GM18505 (cell line): ENCODE data around the gene AGER.

Experiments used
- ATAC-seq: cut with Tn5 transposase; IDR thresholded peaks from one replicate; pipeline ENCODE4 v1.9.1; 2021; ENCODE audit not compliant: unreplicated experiment
- POLR2A ChIP-seq: IDR thresholded peaks from 4 replicates; pipeline ENCODE4 v1.6.1; 2011; ENCODE audit warnings: borderline replicate concordance; ENCODE audit not compliant: insufficient read depth, insufficient read length; ENCODE audit errors: extremely low read depth

The AGER gene

DNA sequence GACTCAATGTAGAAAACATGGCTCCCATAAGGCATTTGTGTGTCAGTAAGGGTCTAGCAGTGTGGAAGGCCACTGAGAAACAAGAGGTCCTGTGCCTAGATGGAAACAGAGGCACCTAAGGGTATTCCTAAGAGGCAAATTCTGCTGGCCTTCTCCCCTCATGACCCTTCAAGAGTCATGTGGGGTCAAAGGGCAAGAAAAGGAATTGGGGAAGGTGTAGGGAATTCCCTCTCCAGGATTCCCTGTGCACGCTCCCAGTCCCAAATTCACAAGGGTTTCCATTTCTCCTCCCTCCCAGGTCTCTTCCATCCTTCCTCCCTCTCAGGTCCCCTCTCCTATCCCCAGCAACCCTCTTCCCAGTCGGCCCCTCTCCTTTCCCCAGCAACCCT is 8.7 kb downstream of the AGER start:
- no peak for ATAC-seq
- no peak for TF ChIP-seq POLR2A

DNA sequence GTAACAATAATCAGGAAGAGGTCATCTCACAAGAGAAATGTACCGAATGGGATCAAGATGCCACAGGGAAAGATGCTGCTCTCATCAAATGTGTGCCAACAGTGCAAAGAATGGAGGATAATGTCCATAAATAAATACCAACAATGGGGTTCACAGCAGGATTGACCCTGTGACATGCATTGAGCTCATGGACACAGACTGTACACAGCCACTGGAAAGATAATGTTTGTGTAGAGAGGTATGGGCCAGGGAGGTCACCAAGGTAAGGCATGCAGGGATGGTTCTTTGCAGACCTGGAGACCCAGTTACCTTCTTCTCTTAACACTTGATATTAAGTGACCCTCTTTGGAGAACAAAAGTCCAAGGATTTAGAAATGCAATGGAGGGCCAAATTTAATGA is 9.6 kb downstream of the AGER start:
- TF ChIP-seq POLR2A = no peak
- ATAC-seq = no peak

DNA sequence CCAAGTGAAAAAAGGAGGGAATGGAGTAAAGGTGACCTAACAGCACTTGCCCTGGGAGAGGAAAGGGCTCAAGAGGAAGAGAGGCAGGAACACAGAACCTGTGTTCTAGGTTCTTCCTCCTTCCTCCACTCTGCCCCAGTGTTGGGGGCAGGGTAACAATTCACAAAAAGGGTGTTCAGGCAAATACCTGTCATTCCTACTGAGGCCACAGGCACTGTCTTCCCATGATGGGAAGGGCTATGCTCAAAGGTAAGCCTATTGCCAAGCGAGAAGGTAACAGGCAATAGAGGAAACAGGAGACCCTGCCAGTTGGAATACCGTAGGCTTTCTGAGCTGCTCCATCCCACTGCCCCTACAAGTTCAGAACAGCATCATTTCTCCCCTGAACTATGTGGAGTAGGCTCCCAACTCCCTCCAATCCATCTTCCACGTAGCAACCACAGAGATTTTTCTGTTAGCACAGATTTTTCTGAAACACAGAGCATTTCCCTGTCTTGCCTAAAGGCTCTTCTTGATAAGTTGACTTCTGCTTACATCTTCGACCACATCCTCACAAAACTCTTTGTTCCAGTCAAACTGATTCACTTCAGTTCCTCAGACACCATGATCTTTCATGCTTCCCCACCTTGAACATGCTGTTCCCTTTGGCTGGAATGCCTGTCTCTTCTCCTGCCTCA is 10.9 kb downstream of the AGER start:
- no peak for TF ChIP-seq POLR2A
- ATAC-seq = no peak

DNA sequence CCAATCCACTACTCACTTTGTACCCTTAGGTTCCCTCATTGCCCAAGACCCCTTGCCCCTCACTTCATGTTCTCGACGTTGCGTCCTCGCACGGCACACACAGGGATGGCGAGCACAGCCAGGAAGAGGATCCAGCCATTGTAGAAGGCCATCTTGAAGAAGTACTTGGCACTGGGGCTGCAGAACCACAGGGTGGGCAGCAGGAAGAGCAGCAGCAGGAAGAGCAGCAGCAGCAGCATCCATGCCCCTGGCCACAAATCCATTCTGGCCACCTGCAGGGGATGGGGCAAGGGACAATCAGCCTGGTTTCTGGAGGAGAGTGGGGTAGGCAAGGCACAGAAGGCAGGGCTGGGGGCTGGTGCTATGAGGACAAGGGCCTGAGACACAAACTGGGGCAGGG is 12.8 kb downstream of the AGER start:
- no peak for ATAC-seq
- no peak for TF ChIP-seq POLR2A

DNA sequence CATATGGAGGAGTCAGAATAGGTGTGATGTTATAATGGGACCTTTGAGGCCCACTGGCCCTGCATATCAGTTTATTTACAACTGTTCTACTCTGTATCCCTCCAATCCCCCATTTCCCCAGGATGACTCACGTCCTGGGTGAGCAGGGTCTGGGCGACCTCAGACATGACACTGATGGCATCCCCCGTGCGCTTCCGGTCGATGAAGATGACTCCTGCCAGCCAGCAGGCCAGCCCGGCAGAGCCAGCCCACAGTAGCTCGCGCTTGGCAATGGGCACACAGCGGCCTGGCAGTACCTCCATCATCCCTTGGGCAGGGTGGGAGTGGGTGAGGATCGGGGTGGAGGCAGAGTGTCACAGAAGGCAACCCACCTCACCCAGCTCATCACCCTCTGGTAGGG is 13.8 kb downstream of the AGER start:
- TF ChIP-seq POLR2A = no peak
- ATAC-seq = no peak

DNA sequence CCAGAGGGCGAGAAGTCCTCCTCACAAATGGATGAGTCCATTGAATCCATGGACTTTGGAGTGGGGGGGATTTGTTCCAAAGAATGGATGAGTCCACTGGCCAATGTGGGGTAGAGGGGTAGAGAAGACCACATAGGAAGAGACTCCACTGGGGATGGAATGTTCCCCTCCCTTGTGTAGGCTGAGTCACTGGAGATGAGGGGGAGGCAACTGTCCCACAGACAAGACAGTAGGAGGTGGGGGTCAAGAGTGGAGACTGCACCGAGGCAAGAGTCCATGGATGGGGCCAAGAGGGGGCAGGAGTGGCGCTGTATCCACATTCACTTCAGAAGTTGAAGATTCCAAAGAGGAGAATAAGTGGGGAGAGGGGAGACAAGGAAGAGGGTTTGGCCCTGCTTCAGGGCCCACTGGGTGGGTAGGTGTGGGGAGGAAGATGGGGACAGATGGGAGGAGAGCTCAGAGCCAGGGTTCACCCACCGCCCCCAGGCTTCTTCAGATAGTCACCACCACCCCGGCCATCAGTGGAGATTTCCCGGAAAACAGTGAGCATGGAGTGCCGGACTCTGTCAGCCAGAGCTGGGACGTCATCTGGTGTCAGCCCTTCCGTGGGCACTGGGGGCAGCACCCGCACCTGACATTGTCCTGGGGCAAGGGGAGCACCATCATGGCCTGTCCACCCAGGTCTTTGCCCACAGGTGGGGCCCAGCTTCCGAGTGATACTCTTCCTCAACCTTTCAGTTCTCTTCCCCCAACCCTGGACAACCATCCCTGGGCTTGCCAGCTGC is 15.1 kb downstream of the AGER start:
- no peak for TF ChIP-seq POLR2A
- ATAC-seq = no peak

DNA sequence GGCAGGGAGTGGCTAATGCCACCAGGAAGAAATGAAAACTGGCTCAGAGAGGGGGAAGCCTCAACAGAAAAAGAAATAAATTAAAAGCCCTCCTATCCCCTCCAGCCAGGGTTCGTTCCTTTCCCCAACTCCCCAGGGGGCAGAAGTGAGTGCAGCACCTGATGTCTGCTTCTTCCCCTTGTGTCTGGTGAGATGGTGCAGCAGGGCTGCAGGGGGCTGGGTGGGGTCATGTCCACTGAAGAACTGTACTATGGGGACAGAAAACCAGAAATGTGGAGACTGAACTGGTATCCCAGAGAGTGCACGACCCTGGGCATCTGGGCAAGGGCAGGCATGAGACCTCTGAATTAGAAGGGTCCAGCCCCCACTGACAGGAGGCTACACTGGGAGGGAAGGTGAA is 15.7 kb downstream of the AGER start:
- no peak for ATAC-seq
- TF ChIP-seq POLR2A = no peak

DNA sequence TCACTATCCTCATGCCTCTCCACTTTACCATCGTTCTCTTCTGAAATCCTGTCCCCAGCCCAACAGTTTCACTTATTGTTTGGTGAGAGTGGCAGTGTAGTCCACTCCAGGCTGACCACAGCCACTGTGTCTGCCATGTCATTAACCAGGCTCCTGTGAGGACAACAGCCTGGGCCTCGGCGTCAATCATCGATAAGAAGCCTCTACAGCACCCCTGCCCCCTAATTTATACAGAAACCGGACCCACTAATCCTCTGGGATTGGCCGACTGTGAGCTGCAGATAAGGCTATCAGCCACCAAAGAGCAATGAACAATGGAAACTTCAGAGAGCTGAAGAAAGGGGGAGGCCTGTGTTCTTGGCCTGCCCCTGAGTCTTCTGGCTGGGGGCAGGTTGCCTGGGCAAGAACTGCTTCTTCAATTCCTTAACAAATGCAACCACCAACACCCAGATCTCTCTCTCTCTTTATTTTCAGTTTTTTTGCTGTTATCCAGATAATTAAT is 16.2 kb downstream of the AGER start:
- ATAC-seq = no peak

DNA sequence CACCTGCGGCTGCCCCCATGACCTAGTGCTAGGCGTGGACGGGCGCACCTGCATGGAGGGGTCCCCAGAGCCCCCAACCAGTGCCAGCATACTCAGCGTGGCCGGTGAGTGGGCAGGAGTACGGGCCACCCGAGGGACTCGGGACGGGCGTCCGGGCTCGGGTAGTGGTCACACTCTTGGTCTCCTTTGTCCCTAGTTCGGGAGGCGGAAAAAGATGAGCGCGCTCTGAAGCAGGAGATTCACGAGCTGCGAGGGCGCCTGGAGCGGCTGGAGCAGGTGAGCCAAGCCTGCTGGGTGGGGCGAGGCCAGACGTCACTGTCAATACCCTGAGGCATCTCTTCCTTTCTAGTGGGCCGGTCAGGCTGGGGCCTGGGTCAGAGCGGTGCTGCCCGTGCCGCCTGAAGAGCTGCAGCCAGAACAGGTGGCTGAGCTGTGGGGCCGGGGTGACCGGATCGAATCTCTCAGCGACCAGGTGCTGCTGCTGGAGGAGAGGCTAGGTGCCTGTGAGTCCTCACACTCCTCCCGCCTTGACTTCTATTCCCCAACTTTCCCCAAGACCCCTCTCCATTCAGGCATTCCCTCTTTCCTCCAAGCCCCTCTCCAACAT is 16.8 kb downstream of the AGER start:
- no peak for TF ChIP-seq POLR2A
- ATAC-seq = no peak

More for the DNA sequence above, 16.2 kb downstream of the AGER start:
- TF ChIP-seq POLR2A = no peak

DNA sequence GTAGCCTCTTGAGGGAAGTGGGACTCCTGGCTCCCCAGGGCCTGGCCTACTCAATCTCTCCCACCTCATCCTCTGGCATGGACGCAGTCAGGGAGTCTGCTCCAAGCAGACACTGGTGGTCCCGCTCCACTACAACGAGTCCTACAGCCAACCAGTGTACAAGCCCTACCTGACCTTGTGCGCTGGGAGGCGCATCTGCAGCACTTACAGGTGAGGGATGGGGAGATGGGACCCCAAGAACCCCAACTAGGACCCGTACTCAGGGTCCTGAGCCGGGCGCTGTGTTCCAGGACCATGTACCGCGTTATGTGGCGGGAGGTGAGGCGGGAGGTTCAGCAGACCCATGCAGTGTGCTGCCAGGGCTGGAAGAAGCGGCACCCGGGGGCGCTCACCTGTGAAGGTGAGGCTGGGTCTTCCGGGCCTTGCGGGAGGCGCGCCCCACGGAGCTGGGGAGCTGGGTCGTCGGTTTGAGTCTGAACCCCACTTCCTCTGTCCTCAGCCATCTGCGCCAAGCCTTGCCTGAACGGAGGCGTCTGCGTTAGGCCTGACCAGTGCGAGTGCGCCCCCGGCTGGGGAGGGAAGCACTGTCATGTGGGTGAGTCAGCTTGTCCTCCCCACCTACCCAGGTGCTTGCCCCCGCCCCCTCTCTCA is 17.5 kb downstream of the AGER start:
- ATAC-seq = no peak
- TF ChIP-seq POLR2A = no peak

DNA sequence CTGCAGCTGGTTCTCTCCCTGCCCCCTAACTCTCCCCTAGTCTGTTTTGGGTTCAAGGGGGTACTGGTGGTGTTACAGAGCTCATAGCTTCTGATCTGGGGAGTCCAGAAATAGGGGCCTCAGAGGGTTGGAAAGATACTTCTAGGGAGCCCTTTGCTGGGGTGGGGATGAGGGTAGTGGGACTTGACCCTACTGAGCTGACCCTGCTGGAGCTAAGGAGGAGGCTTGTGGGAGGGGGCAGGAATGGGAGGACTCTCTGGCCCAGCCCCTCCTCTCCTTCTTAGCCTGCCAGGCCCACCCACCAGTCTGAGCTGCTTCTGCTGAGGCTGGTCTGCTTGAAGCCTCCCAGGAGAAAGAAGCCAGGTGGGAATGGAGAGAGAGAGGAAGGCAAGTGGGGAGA is 19.8 kb downstream of the AGER start, which contains the start of gene EGFL8:
EGFL8 (plus strand) TSS at position 301 of the 400 bp plus-strand sequence. CDS start 1,571 bp downstream, outside the sequence.
- no peak for ATAC-seq
- TF ChIP-seq POLR2A = no peak

DNA sequence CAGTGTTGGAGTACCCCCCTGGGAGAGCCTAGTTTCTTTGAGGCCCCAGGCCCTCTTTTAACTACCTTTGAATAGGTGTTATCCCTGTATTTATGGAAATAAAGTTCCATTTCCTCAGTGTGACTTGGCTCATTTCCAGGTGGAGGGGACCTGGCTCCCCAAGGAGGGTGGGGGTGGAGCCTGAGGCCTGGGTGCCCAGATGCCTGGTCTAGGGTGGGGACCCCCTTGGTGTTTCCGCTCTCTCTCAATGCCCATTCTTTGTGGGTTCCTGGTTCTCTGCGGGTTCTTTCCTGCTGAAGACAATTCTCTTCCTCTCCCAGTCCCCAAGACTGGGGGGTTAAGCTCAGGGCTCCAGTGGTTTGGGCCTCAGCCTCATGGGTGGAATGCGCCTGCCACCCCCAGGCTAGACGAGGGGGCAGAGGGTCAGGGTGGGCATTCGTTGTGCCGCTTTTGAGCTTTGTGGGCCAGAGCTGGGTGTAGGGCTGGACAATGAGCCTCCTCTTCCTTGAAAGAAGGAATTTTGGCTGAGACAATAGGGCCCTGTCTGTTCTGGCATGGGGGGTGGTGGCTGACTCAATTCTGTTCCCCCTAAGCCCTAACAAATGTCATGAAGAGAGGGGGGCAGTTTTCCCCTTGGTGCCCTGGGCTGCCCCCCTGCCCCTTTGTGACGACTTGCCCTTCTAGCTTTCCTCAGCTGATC is 20.3 kb downstream of the AGER start:
- no peak for TF ChIP-seq POLR2A
- no peak for ATAC-seq

DNA sequence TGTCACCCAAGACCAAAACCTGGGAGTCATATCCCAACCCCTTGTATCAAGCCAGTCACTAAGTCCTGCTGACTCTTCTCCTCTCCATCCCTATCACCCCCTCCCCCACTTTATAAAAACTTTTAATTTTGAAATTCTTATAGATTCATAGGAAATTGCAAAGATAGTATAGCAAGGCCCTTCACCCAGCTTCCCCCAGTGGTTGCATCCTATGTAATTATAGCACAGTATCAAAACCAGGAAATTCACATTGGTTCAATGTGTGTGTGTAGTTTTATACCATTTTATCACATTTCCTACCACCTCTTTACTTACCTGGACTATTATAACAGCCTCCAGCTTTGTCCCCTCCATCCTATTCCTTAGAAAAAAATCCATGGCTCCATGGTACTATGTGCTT is 26.0 kb downstream of the AGER start:
- TF ChIP-seq POLR2A = no peak
- no peak for ATAC-seq
